NCI-H2227 (cell line): ENCODE data around the gene TCF25.
"Not testable (repeated sequence)": the region's sequence is repeated elsewhere in the genome, so short reads cannot be mapped to it uniquely, and the experiment has no call there.

ENCODE experiments used
- DNase-seq: peaks from one replicate; lab custom pipeline; 2025; ENCODE audit not compliant: unreplicated experiment; lab: John Stamatoyannopoulos, UW

TCF25 gene

DNA sequence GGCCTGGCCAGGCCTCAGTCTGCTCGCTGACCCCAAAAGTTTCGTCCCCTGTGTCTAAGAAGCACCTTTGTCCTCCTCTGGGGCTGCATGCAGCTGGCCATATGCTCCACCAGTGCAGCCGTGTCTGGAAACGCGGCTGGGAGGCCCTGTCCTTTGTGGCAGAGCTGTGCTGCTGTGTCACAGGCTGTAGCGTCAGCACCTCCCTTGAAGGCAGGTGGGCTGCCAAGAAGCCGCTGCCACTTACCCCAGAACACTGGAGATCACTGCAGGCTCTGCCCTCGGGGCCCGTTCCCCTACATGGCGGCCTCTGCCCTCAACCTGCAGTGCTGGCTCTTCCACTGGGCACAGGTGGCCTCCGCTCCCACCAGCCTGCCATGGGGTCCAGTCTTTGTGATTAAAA lies 29.6 kb downstream of the TCF25 start:
- DNase-seq: no peak

DNA sequence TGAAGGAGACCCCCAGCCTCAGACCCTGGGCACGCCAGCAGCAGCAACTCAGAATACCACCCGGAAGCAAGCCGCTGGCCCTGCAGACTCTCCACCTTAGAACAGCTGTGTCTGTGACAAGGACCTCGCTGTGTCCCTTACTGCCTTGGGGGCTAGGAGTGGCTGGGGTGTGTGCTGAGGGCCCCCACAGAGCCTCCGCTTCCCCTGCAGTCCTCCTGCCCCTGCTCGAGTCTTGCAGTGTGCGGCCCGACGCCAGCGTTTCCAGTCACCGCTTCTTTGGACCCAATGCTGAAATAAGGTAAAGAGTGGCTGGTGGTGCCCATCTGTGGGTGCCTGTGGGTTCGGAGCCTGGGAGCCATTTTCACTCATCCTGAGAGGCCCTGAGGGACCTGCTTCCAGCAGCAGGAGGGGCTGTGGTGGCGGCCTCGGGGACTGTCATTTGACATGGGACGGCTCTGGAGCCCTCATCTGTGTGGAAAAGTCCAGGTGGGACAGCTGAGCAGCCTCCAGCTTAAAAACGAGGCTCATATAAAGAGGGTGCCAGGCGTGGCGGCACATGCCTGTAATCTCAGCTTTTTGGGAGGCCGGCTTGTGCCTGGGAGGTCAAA lies 30.6 kb downstream of the TCF25 start:
- no peak for DNase-seq

DNA sequence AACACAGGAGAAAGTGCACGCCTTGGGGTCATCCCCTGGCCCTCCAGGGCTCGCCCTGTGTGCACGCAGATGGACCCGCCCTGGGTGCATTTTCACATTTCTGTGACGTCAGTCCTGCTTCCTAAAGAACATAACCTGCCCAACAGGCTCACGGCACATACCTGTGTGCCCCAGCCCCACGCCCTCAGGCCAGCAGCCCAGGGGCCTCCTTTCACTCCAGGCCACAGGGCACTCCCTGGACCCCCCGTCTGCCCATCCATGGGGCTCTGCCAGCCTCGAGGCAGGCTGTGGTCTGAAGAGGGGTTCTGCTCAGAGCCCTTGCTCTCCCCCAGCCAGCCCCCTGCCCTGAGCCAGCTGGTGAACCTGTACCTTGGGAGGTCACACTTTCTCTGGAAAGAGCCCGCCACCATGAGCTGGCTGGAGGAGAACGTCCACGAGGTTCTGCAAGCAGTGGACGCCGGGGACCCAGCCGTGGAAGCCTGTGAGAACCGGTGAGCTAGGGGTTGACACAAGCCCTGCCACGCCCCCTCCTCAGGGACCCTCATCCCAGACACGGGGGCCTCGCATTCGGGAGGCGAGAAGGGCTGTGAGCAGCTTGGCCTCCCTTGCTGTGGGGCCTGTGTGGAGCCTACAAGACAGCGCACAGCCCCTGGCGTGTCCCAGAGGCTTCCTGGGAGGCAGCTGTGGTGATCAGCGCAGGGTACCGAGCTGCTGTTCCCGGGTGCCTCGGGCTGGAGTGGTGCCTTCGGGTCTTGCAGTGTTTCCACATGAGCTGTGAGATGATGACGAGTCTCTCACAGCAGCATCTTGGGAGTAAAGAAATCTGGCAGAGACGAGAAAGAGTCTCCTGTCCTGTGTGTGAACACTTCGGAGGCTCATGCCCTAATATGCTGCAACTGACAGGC lies 31.5 kb downstream of the TCF25 start:
- no peak for DNase-seq

DNA sequence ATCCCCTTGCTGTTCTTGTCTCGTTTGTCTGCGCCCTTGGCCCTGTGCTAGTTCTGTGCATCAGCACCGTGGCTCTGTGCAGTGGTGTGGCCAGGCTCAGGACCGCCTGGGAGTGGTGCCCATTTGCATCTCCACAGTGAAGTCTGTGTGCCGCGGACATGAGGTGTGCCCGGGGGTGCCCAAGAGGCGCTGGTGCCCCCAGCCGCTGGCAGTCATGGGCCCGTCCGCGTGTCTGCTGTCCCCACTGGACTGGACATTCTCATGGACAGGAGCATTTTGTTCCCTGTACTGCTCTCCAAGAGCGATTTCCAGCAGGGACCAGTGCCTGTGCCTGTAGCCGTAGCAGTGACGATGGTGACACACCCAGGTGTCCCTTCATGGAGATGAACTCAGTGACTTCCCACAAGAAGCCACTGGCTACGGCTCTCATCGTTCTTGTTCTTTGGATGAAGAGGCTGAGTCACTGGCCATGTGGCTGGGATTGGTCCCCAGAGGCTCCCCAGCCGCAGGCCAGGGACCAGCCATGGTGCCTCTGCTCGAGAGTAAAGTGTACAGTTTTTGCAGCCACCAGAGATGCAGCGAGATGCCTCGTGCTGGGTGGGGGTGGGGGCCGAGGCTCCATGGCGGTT lies 32.2 kb downstream of the TCF25 start:
- DNase-seq: no peak

DNA sequence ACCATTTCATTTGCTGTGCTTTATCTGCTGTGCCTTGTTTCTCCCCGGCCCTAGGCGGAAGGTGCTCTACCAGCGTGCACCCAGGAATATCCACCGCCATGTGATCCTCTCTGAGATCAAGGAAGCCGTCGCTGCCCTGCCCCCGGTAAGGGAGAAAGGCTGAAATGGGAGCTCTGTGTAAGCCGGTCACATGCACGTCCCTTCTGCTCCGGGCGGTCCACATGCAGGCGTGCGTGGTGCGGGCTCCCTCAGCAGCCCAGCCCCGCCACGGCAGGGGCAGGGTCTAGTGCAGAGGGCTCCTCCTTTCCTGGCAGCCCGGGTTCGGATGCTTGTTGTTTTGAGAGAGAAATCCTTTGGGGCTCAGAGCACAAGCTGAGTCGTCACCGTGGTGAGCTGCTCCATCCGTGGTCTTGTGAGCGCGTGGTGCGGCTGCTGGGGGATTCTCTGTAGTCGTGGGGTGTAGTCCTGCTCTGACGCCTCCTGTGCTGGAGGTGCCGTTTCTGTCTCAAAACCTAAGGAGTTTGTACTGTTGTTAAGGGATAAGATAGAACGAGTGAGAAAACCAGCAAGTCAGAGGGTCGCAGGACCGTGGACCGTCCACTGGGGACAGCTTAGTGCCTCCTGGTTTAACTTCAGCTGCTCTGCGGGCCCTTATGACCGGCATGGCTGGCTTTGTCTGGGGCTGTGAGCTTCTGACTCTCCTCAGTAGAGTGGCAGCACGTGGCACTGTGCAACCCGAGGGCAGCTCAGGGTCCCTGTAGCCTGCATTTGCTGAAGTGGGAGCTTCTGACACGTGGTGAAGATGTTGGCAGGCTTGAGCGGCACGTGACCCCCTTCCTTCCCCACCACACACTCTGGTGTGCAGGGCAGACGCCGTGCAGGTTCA lies 33.0 kb downstream of the TCF25 start:
- no peak for DNase-seq

DNA sequence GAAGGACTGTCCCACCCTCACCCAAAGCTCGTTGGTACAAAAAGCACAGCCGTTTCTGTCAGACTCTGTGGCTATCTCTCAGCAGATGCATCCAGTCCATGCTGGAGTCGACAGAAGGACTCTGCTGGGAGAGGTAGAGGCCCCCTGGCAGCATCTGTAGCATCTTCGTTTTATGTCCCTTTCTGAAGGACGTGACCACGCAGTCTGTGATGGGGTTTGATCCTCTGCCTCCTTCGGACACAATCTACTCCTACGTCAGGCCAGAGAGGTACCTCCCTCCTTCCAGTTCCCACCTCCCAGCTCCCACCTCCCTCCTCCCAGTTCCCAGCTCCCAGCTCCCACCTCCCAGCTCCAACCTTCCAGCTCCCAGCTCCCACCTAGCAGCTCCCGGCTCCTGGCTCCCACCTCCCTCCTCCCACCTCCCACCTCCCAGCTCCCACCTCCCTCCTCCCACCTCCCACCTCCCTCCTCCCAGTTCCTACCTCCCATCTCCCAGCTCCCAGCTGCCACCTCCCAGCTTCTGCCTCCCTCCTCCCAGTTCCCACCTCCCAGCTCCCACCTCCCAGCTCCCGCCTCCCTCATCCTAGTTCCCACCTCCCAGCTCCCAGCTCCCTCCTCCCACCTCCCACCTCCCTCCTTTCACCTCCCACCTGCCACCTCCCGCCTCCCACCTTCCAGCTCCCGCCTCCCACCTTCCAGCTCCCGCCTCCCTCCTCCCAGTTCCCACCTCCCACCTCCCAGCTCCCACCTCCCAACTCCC lies 33.8 kb downstream of the TCF25 start:
- DNase-seq: no peak

DNA sequence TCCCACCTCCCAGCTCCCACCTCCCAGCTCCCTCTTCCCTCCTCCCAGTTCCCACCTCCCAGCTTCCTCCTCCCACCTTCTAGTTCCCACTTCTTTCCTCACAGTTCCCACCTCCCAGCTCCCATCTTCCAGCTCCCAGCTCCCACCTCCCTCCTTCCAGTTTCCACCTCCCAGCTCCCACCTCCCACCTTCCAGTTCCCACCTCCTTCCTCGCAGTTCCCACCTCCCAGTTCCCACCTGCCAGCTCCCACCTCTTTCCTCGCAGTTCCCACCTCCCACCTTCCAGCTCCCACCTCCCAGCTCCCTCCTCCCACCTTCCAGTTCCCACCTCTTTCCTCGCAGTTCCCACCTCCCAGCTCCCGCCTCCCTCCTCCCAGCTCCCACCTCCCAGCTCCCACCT lies 34.8 kb downstream of the TCF25 start:
- DNase-seq: no peak

DNA sequence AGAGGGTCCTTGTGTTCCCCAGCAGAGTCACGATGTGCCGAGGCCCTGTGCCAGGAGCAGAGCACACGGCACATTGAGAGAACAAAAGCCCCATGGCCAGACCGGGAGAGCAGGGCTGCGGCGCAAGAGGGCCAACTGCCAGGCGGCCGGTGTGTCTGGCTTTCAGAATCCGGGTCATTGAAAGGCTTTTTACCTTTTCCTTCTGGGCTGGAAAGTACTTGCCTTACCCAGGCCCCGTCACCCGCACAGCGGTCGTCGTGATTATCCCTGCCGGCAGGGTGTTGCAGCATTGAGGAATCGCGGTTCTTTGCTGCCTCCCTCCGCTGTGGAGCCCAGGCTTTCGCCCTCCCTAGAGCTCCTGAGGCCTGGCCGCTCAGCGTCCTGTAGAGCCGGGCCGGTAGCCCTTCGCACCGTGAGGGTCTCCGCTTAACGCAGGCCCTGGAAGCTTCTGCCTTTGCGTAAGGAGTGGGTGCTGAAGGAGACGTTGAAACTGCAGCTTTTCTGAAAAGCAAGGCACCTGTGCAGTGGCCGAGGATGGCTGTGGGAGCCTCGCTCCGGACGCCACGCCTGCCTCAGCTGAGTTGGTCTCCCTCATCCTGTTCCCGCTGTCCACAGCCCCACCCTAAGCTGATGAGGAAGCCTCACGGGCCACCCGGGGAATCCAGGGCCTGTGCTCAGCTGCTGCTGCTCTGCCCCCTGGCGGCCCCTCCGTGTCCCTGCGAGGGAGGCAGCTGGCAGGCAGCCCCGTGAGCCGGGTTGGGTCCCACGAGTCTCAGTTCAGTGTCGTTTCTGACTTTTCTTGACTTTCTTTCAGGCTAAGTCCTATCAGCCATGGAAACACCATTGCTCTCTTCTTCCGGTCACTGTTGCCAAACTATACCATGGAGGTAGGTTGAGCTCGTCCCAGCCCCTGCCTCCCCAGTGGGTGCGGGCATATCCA lies 36.7 kb downstream of the TCF25 start:
- DNase-seq: peak; percentile 30

DNA sequence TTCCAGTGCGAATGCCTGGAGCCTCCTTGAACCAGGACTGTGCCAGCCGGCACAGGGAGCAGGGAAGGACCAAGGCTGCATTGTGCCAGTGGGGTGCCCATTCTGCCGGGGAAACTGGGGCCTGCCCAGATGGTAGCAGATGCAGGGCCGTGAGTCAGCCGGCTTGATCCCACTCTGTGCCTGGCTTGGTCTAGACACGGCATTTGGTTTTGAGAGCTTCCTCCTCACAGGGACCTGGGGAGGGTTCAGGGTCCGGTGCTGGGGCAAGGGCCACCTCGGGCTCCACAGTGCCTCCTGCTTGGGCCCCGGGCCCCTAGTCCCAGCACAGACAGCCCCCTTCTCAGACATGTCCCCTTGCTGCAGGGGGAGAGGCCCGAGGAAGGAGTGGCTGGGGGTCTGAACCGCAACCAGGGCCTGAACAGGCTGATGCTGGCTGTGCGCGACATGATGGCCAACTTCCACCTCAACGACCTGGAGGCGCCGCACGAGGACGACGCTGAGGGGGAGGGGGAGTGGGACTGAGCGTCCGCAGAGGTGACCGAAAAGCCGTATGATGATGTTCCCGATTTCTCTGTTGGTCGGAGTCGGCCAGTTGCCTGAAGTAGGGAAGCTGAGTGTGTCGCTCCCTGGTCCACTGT lies 37.4 kb downstream of the TCF25 start:
- DNase-seq: no peak

DNA sequence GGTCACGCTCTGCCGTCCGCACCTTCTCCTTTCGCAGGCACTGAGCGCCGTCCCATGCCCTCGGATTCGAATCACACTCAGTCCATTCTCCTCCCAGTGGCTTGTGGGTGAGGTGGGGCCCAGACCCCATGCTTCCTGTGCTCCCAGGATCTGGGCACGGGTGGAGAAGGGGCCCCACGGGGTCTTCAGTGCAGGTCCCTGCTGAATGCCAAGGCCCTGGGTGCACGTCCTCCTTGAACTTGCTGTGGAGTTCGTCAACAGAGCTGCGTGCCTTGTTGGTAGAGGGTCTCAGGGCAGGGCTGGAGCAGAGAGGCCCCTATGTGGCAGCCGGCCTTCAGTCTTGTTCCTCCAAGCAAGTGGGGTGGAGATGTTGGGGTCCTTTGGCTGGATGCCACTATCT lies 38.0 kb downstream of the TCF25 start:
- DNase-seq: no peak

DNA sequence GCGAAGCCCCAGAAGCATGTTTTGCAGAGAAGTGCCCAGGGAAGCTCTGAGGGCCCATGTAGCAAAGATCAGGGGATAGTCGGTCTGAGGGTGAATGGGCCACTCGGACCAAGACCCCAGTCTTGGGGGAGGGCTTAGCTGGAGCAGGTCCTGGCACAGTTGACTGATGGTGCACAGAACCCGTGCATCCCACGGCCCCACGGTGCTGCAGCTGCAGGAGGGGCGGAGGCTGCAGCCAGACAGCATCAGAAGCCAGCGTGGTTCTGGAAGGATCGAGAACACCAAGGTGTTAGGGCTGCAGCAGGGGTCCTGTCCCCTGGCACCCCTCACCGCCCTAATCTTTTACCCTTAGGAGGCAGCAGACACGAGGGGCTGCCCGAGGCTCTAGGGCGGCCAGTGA lies 38.8 kb downstream of the TCF25 start:
- DNase-seq: no peak

DNA sequence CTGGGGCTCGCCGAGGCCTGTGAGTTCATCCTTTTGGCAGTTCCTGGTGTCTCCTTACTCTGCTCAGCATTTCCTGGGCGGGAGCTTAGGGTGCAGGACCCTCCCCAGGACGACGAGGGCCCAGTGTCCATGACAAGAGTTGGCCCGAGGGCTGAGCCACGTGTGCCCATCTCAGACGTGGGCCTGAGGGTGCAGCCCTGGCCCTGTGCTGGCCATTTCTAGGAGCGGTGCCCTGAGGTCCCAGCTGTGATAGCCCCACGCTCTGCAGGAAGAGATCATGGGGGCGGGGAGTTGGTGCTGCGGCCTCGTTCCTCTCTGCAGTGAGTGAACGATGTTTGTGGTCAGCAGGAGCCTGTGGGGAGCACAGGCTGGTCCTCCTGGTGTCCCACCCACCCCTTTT lies 39.2 kb downstream of the TCF25 start:
- DNase-seq: no peak

DNA sequence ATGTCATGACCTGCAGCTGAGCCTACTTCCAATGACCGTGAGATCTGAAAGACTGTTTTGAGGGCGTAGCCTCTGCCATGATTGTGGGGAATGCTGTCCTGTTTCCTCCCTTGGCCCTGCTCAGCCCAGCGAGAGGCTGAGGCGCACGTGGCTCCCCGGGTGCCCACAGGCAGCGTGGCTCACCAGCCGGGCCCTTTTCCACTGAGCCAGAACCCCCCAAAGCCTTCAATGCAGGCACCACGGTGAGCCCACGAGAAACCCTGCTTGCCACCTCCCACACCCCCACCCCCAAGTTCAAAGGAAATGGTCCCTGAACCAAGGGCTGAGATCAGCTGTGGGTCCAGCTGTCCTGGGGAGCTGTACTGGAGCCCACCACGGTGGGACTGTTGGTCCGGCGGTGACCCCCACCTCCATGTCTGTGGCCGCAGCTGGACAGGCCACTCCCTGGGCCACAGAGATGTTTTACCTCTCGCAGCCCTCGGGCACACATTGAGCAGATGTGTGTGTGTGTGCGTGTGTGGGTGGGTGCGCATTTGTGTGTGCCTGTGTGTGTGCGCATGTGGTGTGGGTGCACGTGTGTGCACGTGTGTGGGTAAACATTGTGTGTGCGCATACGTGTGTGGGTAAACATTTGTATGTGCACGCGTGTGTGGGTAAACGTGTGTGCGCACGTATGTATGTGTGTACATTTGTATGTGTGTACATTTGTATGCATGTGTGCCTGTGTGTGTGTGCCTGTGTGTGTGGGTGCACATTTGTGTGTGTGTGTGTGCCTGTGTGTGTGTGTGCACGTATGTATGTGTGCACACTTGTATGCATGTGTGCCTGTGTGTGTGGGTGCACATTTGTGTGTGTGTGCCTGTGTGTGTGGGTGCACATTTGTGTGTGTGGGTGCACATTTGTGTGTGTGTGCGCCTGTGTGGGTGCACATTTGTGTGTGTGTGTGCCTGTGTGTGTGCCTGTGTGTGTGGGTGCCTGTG lies 40.3 kb downstream of the TCF25 start:
- DNase-seq: no peak

DNA sequence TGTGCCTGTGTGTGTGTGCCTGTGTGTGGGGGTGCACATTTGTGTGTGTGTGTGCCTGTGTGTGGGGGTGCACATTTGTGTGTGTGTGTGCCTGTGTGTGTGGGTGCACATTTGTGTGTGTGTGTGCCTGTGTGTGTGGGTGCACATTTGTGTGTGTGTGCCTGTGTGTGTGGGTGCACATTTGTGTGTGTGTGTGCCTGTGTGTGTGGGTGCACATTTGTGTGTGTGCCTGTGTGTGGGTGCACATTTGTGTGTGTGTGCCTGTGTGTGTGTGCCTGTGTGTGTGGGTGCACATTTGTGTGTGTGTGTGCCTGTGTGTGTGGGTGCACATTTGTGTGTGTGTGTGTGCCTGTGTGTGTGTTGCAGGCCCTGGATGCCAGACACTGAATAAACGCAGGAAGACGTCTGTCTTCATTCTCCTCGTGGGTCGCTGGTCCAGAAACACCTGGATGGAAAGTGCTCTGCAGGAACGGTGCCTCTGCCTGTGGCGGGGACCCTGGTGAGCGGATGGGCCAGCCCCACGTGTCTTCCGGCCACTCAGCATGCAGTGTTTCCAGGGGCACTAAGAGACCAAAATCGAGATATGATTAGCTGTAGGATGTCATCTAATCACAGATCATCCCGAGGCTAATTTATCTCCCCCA lies 41.4 kb downstream of the TCF25 start:
- DNase-seq: not testable (repeated sequence)

DNA sequence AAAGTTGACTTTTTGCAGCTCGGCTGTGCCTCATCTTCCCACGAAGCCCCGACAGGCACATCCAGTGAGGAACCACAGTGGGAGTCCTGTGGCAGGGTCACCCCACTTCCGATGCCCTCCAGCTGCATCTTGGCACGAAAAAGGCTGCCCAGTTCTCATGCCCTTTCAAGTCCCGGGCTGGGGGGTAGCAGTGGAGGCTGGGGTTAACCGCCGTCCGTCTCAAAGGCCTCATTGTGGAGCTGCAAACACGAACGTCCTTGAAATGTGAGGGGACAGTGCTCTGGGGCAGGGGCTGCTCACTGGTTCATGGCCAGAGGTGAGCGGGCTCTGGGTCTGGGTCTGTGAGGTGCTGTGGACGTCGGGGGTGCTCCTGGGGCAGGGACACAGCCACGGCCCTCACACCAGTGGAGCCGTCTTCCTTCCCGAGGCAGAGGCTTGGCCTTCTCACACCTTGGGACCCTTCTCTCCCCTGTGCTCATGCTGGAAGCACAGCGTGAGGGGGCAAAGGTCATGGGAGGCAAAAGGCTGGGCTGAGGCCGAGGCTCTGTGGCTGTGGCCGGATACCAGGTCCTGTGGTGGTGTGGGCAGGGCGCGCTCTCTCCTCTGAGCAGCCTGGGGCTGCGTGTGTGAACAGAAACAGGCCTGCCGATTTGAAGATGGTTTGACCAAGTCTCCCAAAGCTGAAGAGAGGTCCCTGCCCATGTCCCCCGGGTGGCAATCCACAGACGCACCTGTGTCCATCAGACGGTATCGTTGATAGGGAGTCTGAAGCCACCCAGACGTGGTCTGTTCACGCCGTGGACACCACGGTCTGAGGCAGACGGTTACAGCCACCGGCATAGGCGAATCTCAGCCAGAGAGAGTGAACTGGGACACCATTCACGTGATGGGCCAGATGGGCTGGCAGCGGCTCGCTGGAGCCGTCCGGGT lies 42.2 kb downstream of the TCF25 start:
- DNase-seq: no peak

DNA sequence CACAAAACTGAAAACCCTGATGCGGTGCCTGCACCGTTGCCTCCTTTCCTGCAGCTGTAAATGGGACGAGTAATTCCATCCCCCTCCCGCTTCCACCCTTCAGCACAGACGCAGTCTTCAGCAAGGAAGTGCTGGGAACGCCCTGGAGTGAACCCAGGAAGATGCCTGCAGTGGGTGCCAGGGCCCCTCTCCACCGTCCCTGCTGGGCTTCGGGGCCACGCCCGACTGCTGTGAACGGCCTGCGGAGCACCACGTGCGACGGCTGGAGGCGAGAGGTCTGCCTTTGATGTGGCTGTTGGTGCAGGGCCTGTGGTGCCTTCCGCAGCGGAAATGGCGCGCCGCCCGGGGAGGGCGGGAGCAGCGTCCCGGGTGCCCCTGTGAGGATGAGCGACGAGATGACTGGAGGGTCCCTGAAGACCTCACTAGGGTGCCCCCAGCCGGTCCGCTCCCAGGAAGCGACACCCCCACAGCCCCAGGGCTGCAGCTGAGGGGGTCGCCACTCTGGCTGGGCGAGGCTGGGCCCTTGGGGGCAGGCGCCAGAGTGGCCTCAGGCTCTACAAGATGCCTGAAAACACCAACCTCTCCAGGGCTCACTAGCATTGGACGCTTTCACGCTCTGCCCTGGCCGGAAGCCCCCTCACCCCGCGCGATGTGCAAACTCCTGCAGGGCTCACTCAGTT lies 44.5 kb downstream of the TCF25 start:
- DNase-seq: no peak
